Peyer's patch (tissue), 4 donors: ENCODE data around the gene NIBAN1.
"Not testable (repeated sequence)": the region's sequence is repeated elsewhere in the genome, so short reads cannot be mapped to it uniquely, and the experiment has no call there.

Source experiments
- CTCF ChIP-seq, 6 experiments: fragments of 450-650 bp in 4 of 6; fragments of 200-600 bp in 2 of 6; sonication (generic) in 1 of 6; IDR thresholded peaks; one replicate each; pipeline ENCODE4 v1.5.1; 2017 to 2019; ENCODE audit warnings: antibody characterized with exemption in 6 of 6, mild to moderate bottlenecking in 3 of 6, moderate library complexity in 1 of 6
- POLR2A ChIP-seq, 2 donors: fragments of 450-650 bp; IDR thresholded peaks; one replicate each; pipeline ENCODE4 v1.5.1; 2017; ENCODE audit warnings: antibody characterized with exemption in 2 of 2, mild to moderate bottlenecking in 2 of 2, moderate library complexity in 2 of 2

- TF ChIP-seq CTCF, POLR2A (IDR thresholded peaks at IDR 0.05): not testable (repeated sequence)
These were observed 25.7 kb upstream of the NIBAN1 start for GRCh38 chr1:184999974-185000373.
